WTC11 (cell line): ENCODE data around the gene MORN2. TPM values are rescaled to one million over a fixed set of nuclear protein-coding genes. Genes with fewer than 3 reads are reported as not detected.

Experiments
- ATAC-seq: fragments of 200-7000 bp; cut with Tn5 transposase; 2 replicates; pipeline ENCODE4 v1.10.0; 2021; ENCODE audit warnings: mild to moderate bottlenecking, moderate library complexity
- CTCF ChIA-PET: fragments of 300-600 bp; sonication (Branson Sonifier 250); formaldehyde crosslinking; loops from one replicate; lab custom pipeline; 2021; ENCODE audit warnings: antibody characterized with exemption; lab: Charles Lee
- POLR2A ChIA-PET: fragments of 350-600 bp; sonication (Branson Sonifier 250); formaldehyde crosslinking; loops from one replicate; lab custom pipeline; 2021; ENCODE audit warnings: antibody characterized with exemption; lab: Charles Lee
- DNase-seq: peaks from one replicate; pipeline ENCODE4 v3.0.0; 2021; ENCODE audit warnings: low spot score
- H3K27ac Mint-ChIP-seq: 2 replicates; pipeline ENCODE4 v1.8.0; 2021; ENCODE audit warnings: mixed read lengths
- H3K27me3 Mint-ChIP-seq: 2 replicates; pipeline ENCODE4 v1.8.0; 2021; ENCODE audit warnings: low read depth, mild to moderate bottlenecking, moderate library complexity, mixed read lengths
- H3K36me3 Mint-ChIP-seq: 2 replicates; pipeline ENCODE4 v1.8.0; 2021; ENCODE audit warnings: mixed read lengths
- H3K4me1 Mint-ChIP-seq: 2 replicates; pipeline ENCODE4 v1.8.0; 2022; ENCODE audit warnings: mixed read lengths
- H3K4me3 Mint-ChIP-seq: 2 replicates; pipeline ENCODE4 v1.8.0; 2021; ENCODE audit warnings: mild to moderate bottlenecking, moderate library complexity, mixed read lengths
- H3K9me3 Mint-ChIP-seq: 2 replicates; pipeline ENCODE4 v1.8.0; 2021; ENCODE audit warnings: mixed read lengths
- ATF3 ChIP-seq: sonication (generic); formaldehyde crosslinking; conservative IDR thresholded peaks from 2 replicates; pipeline ENCODE4 v1.8.1; 2022; ENCODE audit warnings: mild to moderate bottlenecking, missing genetic modification reagents
- E2F1 ChIP-seq: sonication (generic); formaldehyde crosslinking; IDR thresholded peaks from 2 replicates; pipeline ENCODE4 v1.8.0; 2022; ENCODE audit warnings: mild to moderate bottlenecking, missing genetic modification reagents
- ELF4 ChIP-seq: sonication (generic); formaldehyde crosslinking; IDR thresholded peaks from 2 replicates; pipeline ENCODE4 v1.8.1; 2022; ENCODE audit warnings: low read depth, mild to moderate bottlenecking, moderate library complexity, missing genetic modification reagents
- EMX1 ChIP-seq: fragments of 250-450 bp; sonication (Bioruptor Pico); IDR thresholded peaks from 2 replicates; pipeline ENCODE4 v1.8.0; 2021; ENCODE audit warnings: mild to moderate bottlenecking
- ERG ChIP-seq: fragments of 250-450 bp; sonication (Bioruptor Pico); IDR thresholded peaks from 2 replicates; pipeline ENCODE4 v1.8.0; 2021; ENCODE audit warnings: mild to moderate bottlenecking
- GTF2I ChIP-seq: fragments of 250-450 bp; sonication (Bioruptor Pico); conservative IDR thresholded peaks from 2 replicates; pipeline ENCODE4 v1.4.0; 2021; ENCODE audit warnings: mild to moderate bottlenecking
- HMGA2 ChIP-seq: fragments of 250-450 bp; sonication (Bioruptor Pico); IDR thresholded peaks from 2 replicates; pipeline ENCODE4 v1.4.0; 2021; ENCODE audit warnings: mild to moderate bottlenecking, moderate library complexity
- IRF1 ChIP-seq: sonication (generic); formaldehyde crosslinking; IDR thresholded peaks from 2 replicates; pipeline ENCODE4 v1.8.0; 2023; ENCODE audit warnings: missing genetic modification reagents
- KAT7 ChIP-seq: sonication (generic); formaldehyde crosslinking; IDR thresholded peaks from 2 replicates; pipeline ENCODE4 v1.8.1; 2023; ENCODE audit warnings: missing genetic modification reagents, mild to moderate bottlenecking, borderline replicate concordance
- MAX ChIP-seq: sonication (generic); formaldehyde crosslinking; IDR thresholded peaks from 2 replicates; pipeline ENCODE4 v1.8.0; 2022; ENCODE audit warnings: mild to moderate bottlenecking, missing genetic modification reagents
- MXD4 ChIP-seq: fragments of 250-450 bp; sonication (Bioruptor Pico); IDR thresholded peaks from 2 replicates; pipeline ENCODE4 v1.8.0; 2021; ENCODE audit warnings: mild to moderate bottlenecking, moderate library complexity, borderline replicate concordance
- OVOL2 ChIP-seq: fragments of 250-450 bp; sonication (Bioruptor Pico); IDR thresholded peaks from 2 replicates; pipeline ENCODE4 v1.9.0; 2021; ENCODE audit warnings: mild to moderate bottlenecking, borderline replicate concordance
- SP1 ChIP-seq: sonication (generic); formaldehyde crosslinking; conservative IDR thresholded peaks from 2 replicates; pipeline ENCODE4 v1.8.1; 2022; ENCODE audit warnings: missing genetic modification reagents
- STAT6 ChIP-seq: sonication (generic); formaldehyde crosslinking; conservative IDR thresholded peaks from 2 replicates; pipeline ENCODE4 v1.8.1; 2023; ENCODE audit warnings: mild to moderate bottlenecking, low read depth, missing genetic modification reagents, moderate library complexity
- ZBTB21 ChIP-seq: sonication (generic); formaldehyde crosslinking; IDR thresholded peaks from 2 replicates; pipeline ENCODE4 v1.8.1; 2023; ENCODE audit warnings: mild to moderate bottlenecking, missing genetic modification reagents, borderline replicate concordance
- ZBTB43 ChIP-seq: sonication (generic); formaldehyde crosslinking; IDR thresholded peaks from 2 replicates; pipeline ENCODE4 v1.8.1; 2023; ENCODE audit warnings: mild to moderate bottlenecking, missing genetic modification reagents
- ZNF121 ChIP-seq: sonication (generic); formaldehyde crosslinking; IDR thresholded peaks from 2 replicates; pipeline ENCODE4 v1.8.0; 2023; ENCODE audit warnings: missing genetic modification reagents
- ZNF219 ChIP-seq: sonication (generic); formaldehyde crosslinking; IDR thresholded peaks from 2 replicates; pipeline ENCODE4 v1.8.0; 2023; ENCODE audit warnings: missing genetic modification reagents, mild to moderate bottlenecking, borderline replicate concordance
- ZNF423 ChIP-seq: fragments of 250-450 bp; sonication (Bioruptor Pico); IDR thresholded peaks from 2 replicates; pipeline ENCODE4 v2.1.2; 2022; ENCODE audit warnings: mild to moderate bottlenecking, moderate library complexity
- ZNF532 ChIP-seq: fragments of 250-450 bp; sonication (Bioruptor Pico); IDR thresholded peaks from 2 replicates; pipeline ENCODE4 v1.9.0; 2021; ENCODE audit warnings: mild to moderate bottlenecking, borderline replicate concordance
- total RNA-seq: library from RNA; stranded (reverse); gene quantifications from 3 replicates; pipeline ENCODE4 v1.2.3, GENCODE V29; 2021

Gene MORN2
- total RNA-seq, 1 experiment from 2014 or later: 5.9 TPM

- TF ChIP-seq EMX1: no peak
- TF ChIP-seq ZNF219 (CRISPR knock-in tag): no peak
- no peak for TF ChIP-seq GTF2I (CRISPR knock-in tag)
- TF ChIP-seq ZBTB43 (CRISPR knock-in tag): no peak
- no peak for TF ChIP-seq ZNF532 (CRISPR knock-in tag)
These were observed 45.8 kb upstream of the MORN2 start (continued) for GRCh38 chr2:38829971-38830370.

GRCh38 chr2:38830526-38831159, 45.1 kb upstream of the MORN2 start:
- Mint-ChIP-seq H3K27ac (no peak overlapping the region), H3K4me3 (no peak overlapping the region), H3K4me1 (peaks cover 8% of the 10 kb centered on the region; the same call in 1 of the 2 replicates), H3K36me3 (peaks cover 23% of the 10 kb centered on the region), H3K9me3 (no peaks in the 10 kb centered on the region), H3K27me3 (no peaks in the 10 kb centered on the region)
- POLR2A ChIA-PET: no interaction called here
- no peak for DNase-seq
- CTCF ChIA-PET: no interaction called here
- ATAC-seq: no peak
- no peak for TF ChIP-seq KAT7 (CRISPR knock-in tag)
- TF ChIP-seq ATF3 (CRISPR knock-in tag): no peak
- no peak for TF ChIP-seq HMGA2 (CRISPR knock-in tag)
- no peak for TF ChIP-seq ZNF423
- TF ChIP-seq IRF1 (CRISPR knock-in tag): no peak
- TF ChIP-seq ZBTB21 (CRISPR knock-in tag): no peak
- no peak for TF ChIP-seq STAT6 (CRISPR knock-in tag)
- TF ChIP-seq OVOL2 (CRISPR knock-in tag): no peak
- no peak for TF ChIP-seq ELF4 (CRISPR knock-in tag)
- no peak for TF ChIP-seq ZNF121 (CRISPR knock-in tag)
- TF ChIP-seq MAX (CRISPR knock-in tag): no peak
- TF ChIP-seq MXD4: no peak
- TF ChIP-seq SP1 (CRISPR knock-in tag): no peak
- TF ChIP-seq E2F1: no peak
- TF ChIP-seq ERG (CRISPR knock-in tag): no peak
